NCI-H1436 treated with DMSO at 0.1 percent for 48 hours (cell line): Measurements from ENCODE around the gene SMIM1.

Experiments
- DNase-seq: peaks from one replicate; lab custom pipeline; 2025; lab: John Stamatoyannopoulos, UW

The SMIM1 gene

GRCh38 chr1:3777078-3777547, 4.6 kb downstream of the SMIM1 start:
- no peak for DNase-seq

GRCh38 chr1:3777647-3778589, 5.4 kb downstream of the SMIM1 start:
- DNase-seq: no peak

DNA sequence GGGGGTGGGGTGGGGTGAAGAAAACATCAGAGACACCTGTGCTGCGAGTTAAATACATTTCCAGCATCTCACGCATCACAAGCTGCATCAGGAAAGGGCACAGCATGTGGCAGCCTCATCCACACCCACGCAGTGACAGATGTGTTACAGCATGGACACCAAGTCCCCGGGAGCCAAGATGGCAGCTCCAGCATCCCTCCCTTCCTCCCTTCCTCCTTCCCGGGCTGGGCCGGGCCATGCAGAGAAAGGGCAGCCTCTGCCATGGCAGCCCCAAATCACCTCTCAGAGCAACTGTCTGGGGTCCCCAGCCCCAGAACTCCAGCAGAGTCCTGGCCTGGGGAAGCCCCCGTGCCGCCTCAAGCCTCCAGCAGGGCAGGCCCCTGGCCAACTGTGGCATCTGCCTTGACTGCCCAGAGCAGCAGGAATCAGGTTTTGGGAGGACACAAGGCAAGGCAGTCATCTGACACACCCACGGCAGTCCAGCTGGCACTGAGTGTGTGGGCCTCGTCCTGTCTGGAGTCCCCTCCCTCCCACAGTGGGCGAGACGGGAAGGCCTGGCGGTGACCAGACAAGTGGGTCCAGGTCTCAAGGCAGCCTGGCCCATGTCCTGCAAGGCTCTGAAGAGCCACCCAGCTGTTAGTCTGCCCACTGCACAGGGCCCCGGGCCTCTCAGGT, 6.2 kb downstream of the SMIM1 start:
- DNase-seq: no peak

GRCh38 chr1:3779265-3779911, 6.8 kb downstream of the SMIM1 start:
- DNase-seq: no peak

- no peak for DNase-seq
Measured at GRCh38 chr1:3779912-3780416, 7.4 kb downstream of the SMIM1 start.

- no peak for DNase-seq
Measured at GRCh38 chr1:3780901-3781300, 8.4 kb downstream of the SMIM1 start.

DNA sequence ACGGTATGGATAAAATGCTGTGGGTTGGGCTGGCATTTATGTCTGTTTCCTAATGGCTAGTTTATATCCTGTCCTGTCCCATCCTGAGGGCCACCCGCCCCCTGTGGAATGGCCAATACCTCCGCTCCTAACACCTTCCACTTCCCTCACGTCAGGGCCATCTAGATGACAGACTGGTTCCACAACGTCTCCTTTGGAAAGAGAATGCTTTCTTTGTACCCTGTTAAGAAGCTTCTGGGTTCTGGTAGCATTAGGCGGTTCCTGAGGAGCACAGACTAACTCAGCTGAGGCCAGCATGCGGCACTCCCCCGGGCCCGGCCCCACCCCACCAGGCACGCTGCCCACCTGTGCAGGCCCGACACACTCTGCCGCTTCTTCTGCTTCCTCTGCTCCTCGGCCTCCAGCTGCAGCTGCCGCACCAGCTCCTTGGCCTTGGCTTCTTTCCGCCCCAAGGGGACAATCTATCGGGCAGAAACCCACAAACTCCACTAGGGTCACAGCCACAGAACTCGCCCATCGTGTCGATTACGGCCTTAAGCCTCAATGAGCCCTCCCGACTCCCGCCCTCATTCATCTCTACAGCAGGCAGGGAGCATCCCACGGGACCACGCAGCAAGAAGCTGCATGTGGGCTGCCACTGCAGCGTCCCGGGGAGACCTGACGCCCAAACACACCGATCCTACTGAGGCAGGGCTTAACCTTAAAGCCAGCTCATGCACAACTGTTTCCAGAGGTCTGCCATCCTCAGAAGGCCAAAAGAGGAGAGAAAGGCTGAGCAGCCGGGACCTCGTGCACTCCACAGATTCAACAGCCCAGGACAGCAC, 11.3 kb downstream of the SMIM1 start:
- DNase-seq: no peak

GRCh38 chr1:3785045-3785444, 12.5 kb downstream of the SMIM1 start:
- no peak for DNase-seq

GRCh38 chr1:3785456-3786157, 13.1 kb downstream of the SMIM1 start:
- no peak for DNase-seq

DNA sequence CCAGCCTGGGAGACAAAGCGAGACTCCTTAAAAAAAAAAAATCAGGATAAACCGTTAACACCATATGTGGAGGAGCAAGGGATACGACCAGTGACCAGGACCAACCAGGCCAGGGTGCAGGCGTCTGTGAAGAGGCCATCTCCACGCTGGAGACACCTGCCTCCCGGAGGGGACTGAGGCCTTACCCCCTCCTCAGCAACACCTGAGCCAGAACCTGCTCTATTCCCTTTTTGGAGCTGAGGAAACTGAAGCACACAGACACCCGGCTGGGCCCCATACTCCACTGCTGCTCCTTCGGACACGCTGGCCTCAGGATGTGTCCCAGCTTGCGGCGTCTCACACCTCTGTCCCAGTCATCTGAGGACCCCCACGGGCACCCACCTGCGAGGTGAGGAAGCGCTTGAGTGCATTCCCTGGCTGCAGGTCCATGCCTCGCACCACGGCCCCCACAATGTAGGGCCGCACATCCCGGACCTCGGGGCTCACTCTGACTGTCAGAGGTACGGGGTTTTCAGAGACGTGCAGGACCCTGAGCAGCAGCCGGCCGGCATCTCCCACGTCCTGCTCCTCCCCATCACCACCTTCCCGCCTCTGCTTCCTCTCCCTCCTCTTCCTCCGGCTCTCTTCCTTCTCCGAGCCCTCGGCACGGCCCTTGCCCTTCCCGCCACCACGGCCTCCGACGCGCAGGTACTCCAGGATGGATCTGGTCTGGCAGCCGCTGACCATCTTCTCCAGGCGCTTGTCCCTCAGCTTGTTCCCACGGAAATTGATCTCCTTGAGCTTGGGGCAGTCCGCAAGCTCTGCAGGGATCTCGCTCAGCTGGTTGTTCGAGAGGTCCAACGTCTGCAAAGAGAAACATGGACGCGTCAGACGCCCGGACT, 14.2 kb downstream of the SMIM1 start:
- DNase-seq: no peak

- no peak for DNase-seq
Measured at GRCh38 chr1:3787349-3787715, 14.8 kb downstream of the SMIM1 start.

GRCh38 chr1:3787745-3788605, 15.4 kb downstream of the SMIM1 start:
- DNase-seq: no peak

DNA sequence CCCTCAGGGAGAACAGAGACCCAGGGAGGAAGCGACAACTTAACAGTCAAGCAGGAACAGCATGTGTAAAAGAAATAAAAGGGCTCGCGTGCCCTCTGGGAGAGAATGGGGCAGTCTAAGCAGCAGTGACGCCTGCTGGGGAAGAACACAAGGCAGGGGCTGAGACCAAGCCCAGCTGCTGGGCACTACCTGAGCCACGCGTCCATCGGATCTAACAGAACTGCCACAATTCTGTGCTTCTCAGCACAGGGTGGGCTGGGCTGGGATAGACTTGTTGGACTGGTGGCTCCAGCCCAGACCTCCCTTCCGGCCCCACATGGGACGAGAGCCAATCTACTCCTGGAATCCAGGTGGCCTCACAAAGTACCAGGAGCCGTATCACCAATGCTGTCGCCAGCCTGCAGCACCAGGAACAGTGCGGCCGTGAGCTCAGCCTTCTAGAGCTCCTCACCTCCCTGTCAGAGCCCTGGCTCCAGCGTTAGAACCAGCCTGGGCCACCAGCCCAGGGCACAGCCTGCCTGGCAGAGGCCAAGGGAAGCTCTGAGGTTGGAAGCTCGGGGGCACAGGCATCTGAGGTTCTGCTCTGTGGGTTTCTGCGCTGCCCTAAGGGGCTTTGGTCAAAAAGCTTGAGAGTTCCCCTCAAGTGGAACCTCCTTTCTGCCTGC, 16.3 kb downstream of the SMIM1 start:
- DNase-seq: no peak

GRCh38 chr1:3789421-3790300, 17.1 kb downstream of the SMIM1 start:
- no peak for DNase-seq

GRCh38 chr1:3790500-3790923, 18.0 kb downstream of the SMIM1 start:
- DNase-seq: no peak

DNA sequence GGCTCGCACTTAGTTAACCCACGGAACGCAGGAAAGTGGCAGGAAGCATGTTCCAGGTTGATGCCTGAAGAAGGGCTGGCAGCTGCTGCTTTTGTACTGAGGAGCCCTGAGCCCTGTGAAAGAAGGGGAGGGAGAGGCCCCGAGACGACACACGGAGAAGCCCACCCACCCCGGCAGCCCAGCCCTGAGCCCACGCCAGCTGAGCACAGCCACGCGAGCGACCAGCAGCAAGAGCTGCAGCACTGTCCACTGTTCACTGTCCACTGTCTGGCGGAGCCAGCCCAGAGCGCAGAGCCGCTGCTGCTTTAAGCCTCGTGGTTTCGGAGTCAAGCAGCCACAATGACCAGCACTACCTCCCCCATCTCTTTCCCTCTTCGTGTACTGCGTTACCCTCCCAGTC, 18.4 kb downstream of the SMIM1 start:
- DNase-seq: no peak

- DNase-seq: no peak
Measured at GRCh38 chr1:3795453-3796214, 23.1 kb downstream of the SMIM1 start.
